ENCODE measurements around the gene PRSS8. TPM values are rescaled to one million over a fixed set of nuclear protein-coding genes. Genes with fewer than 3 reads are reported as not detected.

Gene PRSS8
- polyA plus RNA-seq, 1 donor from 2014 or later: not detected

- H3K79me2 ChIP-seq (replicated peaks; ENCODE audit: insufficient read depth, low read length): no peaks in the 10 kb centered on the region
- H3K4me3 ChIP-seq (ENCODE audit: low read length): no peak overlapping the region
- no peaks in the 10 kb centered on the region for H4K20me1 ChIP-seq (ENCODE audit: insufficient read depth)
- H3K4me2 ChIP-seq (ENCODE audit: low read length): no peak overlapping the region
- TF ChIP-seq RAD21 (conservative IDR thresholded peaks at IDR 0.05) (no peak), EP300 (conservative IDR thresholded peaks at IDR 0.05; ENCODE audit: poor library complexity, severe bottlenecking) (no peak), SMC3 (conservative IDR thresholded peaks at IDR 0.05; ENCODE audit: poor library complexity) (no peak), EZH2 (IDR thresholded peaks at IDR 0.05; ENCODE audit: borderline replicate concordance, insufficient read depth, low read length, poor library complexity, severe bottlenecking) (no peak)
- TF ChIP-seq, protein P1, sequence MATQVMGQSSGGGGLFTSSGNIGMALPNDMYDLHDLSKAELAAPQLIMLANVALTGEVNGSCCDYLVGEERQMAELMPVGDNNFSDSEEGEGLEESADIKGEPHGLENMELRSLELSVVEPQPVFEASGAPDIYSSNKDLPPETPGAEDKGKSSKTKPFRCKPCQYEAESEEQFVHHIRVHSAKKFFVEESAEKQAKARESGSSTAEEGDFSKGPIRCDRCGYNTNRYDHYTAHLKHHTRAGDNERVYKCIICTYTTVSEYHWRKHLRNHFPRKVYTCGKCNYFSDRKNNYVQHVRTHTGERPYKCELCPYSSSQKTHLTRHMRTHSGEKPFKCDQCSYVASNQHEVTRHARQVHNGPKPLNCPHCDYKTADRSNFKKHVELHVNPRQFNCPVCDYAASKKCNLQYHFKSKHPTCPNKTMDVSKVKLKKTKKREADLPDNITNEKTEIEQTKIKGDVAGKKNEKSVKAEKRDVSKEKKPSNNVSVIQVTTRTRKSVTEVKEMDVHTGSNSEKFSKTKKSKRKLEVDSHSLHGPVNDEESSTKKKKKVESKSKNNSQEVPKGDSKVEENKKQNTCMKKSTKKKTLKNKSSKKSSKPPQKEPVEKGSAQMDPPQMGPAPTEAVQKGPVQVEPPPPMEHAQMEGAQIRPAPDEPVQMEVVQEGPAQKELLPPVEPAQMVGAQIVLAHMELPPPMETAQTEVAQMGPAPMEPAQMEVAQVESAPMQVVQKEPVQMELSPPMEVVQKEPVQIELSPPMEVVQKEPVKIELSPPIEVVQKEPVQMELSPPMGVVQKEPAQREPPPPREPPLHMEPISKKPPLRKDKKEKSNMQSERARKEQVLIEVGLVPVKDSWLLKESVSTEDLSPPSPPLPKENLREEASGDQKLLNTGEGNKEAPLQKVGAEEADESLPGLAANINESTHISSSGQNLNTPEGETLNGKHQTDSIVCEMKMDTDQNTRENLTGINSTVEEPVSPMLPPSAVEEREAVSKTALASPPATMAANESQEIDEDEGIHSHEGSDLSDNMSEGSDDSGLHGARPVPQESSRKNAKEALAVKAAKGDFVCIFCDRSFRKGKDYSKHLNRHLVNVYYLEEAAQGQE (IDR thresholded peaks at IDR 0.05; ENCODE audit: borderline replicate concordance): no peak
- H3K9ac ChIP-seq (ENCODE audit: low read length): no peak overlapping the region
- no peaks in the 10 kb centered on the region for H3K36me3 ChIP-seq (ENCODE audit: insufficient read depth, low read length)
- H3K27me3 ChIP-seq (ENCODE audit: insufficient read depth, low read depth, low read length): no peaks in the 10 kb centered on the region
- H3K9me2 ChIP-seq (ENCODE audit: insufficient read depth, low read length): no peaks in the 10 kb centered on the region
- H2AFZ ChIP-seq (ENCODE audit: low read depth, low read length): no peak overlapping the region
- no peaks in the 10 kb centered on the region for H3K9me3 ChIP-seq (ENCODE audit: low read length)
- H3F3A ChIP-seq (ENCODE audit: insufficient read depth, low read length, poor library complexity, severe bottlenecking): no peaks in the 10 kb centered on the region
- H3K27ac ChIP-seq (ENCODE audit: low read length): no peak overlapping the region
Measured at GRCh38 chr16:31125844-31126243, 9.7 kb downstream of the PRSS8 start.

GRCh38 chr16:31120129-31120528 is 15.4 kb downstream of the PRSS8 start:
- Histone ChIP-seq H3K4me3 (ENCODE audit: low read length) (no peak overlapping the region), H3K9me3 (ENCODE audit: low read length) (no peaks in the 10 kb centered on the region), H3F3A (ENCODE audit: insufficient read depth, low read length, poor library complexity, severe bottlenecking) (peaks cover 3% of the 10 kb centered on the region), H2AFZ (ENCODE audit: low read depth, low read length) (no peak overlapping the region), H3K9ac (ENCODE audit: low read length) (no peak overlapping the region), H3K9me2 (ENCODE audit: insufficient read depth, low read length) (no peaks in the 10 kb centered on the region), H3K27me3 (ENCODE audit: insufficient read depth, low read depth, low read length) (no peaks in the 10 kb centered on the region), H4K20me1 (ENCODE audit: insufficient read depth) (no peaks in the 10 kb centered on the region), H3K36me3 (ENCODE audit: insufficient read depth, low read length) (no peaks in the 10 kb centered on the region), H3K79me2 (replicated peaks; ENCODE audit: insufficient read depth, low read length) (peaks cover 8% of the 10 kb centered on the region), H3K4me2 (ENCODE audit: low read length) (no peak overlapping the region), H3K27ac (ENCODE audit: low read length) (no peak overlapping the region)
- TF ChIP-seq CTCF (IDR thresholded peaks at IDR 0.05; ENCODE audit: poor library complexity, severe bottlenecking) (no peak), EP300 (conservative IDR thresholded peaks at IDR 0.05; ENCODE audit: poor library complexity, severe bottlenecking) (no peak), EZH2 (IDR thresholded peaks at IDR 0.05; ENCODE audit: borderline replicate concordance, insufficient read depth, low read length, poor library complexity, severe bottlenecking) (no peak), SMC3 (conservative IDR thresholded peaks at IDR 0.05; ENCODE audit: poor library complexity) (no peak), RAD21 (conservative IDR thresholded peaks at IDR 0.05) (no peak), POLR2AphosphoS5 (IDR thresholded peaks at IDR 0.05) (no peak), TAF1 (IDR thresholded peaks at IDR 0.05; ENCODE audit: low read depth) (no peak), MXI1 (conservative IDR thresholded peaks at IDR 0.05; ENCODE audit: poor library complexity, severe bottlenecking) (no peak)
- TF ChIP-seq, protein P1 (IDR thresholded peaks at IDR 0.05; ENCODE audit: borderline replicate concordance): no peak

Measured in neural cell (in vitro differentiated cells).